ENCODE measurements around the gene SLC22A12. TPM values are rescaled to one million over a fixed set of nuclear protein-coding genes. Genes with fewer than 3 reads are reported as not detected.

The SLC22A12 gene
- total RNA-seq, 1 donor from 2014 or later = not detected

- no peak for DNase-seq (ENCODE audit: low read depth)
These were observed 56.2 kb downstream of the SLC22A12 start for GRCh38 chr11:64647019-64647779.

- DNase-seq (ENCODE audit: low read depth) = no peak
These were observed 57.5 kb downstream of the SLC22A12 start for GRCh38 chr11:64648551-64648950.

- DNase-seq (ENCODE audit: low read depth) = peak; percentile 44
These were observed 58.3 kb downstream of the SLC22A12 start for GRCh38 chr11:64649291-64649697.

- DNase-seq (ENCODE audit: low read depth) = no peak
These were observed 60.0 kb downstream of the SLC22A12 start for GRCh38 chr11:64650923-64651523.

Other genes with a start within 250 kb of the SLC22A12 start
- gene RPS6KA4, start 232.1 kb upstream of the SLC22A12 start, total RNA-seq = 46.0 and 49.3 TPM in 2 replicates
- gene SLC22A11, start 35.3 kb upstream of the SLC22A12 start, total RNA-seq = not detected in 2 replicates
- under 0.01 TPM in 1 of 2 replicates, not detected in the other for gene NRXN2, start 132.0 kb downstream of the SLC22A12 start, total RNA-seq
- gene RASGRP2, start 152.9 kb downstream of the SLC22A12 start, total RNA-seq = 0.05 TPM in 1 of 2 replicates, not detected in the other
- gene PYGM, start 168.8 kb downstream of the SLC22A12 start, total RNA-seq = 0.05 TPM in 1 of 2 replicates, not detected in the other
- gene SF1, start 187.3 kb downstream of the SLC22A12 start, total RNA-seq = 38.4 and 161 TPM in 2 replicates
- gene MAP4K2, start 212.0 kb downstream of the SLC22A12 start, total RNA-seq = 13.2 and 16.0 TPM in 2 replicates
- gene MEN1, start 219.3 kb downstream of the SLC22A12 start, total RNA-seq = 7.5 and 34.4 TPM in 2 replicates

All from renal cortical epithelial cell (primary cell).